GM15510 (cell line): ENCODE measurements around the gene NGDN.

Experiments
- POLR2A ChIP-seq: IDR thresholded peaks from 3 replicates; pipeline ENCODE4 v1.6.1; 2011; ENCODE audit warnings: borderline replicate concordance; ENCODE audit not compliant: insufficient read length; ENCODE audit errors: extremely low read depth

The NGDN gene

GRCh38 chr14:23452237-23452636 lies 17.3 kb upstream of the NGDN start:
- TF ChIP-seq POLR2A, result no peak

DNA sequence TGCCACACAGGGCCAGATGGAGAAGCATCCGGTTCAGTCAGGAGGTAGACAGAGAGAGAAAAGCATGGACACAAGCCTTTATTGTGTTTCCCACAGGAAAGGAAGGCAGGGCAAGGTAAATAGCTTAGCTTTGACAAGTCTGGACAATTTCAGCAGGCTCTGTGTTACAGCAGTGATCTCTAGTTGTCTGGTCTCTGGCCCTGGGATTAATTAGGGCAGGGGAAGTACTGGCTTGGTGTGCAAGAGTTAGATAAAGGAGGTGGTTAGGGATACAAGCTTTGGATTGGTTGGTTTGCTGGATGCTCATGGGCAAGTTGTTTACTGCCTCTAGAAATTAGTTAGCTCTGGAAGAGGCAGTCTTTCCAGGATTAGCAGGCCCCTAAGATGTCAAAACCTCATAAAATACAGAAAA lies 15.1 kb upstream of the NGDN start:
- TF ChIP-seq POLR2A, result no peak

GRCh38 chr14:23457587-23458445 lies 11.7 kb upstream of the NGDN start:
- TF ChIP-seq POLR2A, result no peak

- TF ChIP-seq POLR2A, result no peak
These were observed 8.5 kb upstream of the NGDN start for GRCh38 chr14:23460960-23461359.

DNA sequence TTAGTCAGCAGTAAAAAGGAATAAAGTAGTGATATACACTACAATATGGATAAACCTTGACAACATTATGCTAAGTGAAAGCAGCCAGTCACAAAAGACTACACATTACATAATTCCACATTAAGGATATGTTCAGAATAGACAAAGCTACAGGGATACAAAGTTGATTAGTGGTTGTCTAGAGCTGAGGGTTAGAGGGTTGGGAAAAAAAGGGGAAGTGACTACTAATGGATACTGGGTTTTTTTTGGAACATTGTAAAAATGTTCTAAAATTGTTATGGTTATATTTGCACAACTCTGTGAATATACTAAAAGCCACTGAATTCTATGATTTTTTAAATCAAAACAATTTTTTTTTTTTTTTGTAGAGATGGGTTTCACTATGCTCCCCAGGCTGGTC lies 4.8 kb upstream of the NGDN start:
- TF ChIP-seq POLR2A, result no peak

- TF ChIP-seq POLR2A, result no peak
These were observed 4.2 kb upstream of the NGDN start for GRCh38 chr14:23465261-23465660.

DNA sequence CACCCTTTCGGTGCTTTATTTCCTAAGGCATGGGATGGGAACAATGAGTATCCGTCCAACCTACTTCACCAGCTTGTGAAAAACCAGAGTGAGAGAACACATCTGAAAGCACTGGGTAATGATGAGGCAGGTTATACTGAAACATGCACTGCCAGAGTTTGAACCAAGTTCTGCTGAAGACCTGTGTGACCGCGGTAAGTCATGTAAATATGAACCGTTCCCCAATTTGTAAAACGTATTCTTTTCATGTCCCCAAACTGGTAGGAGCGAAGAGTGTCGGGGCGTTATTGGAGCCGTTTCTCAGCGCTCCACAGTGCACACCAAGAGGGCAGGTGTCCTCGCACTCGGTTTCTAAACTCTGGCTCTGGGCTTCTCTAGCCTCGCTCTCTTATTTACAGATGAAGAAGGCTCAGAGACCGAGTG lies 788 bp upstream of the NGDN start:
- TF ChIP-seq POLR2A, result no peak

DNA sequence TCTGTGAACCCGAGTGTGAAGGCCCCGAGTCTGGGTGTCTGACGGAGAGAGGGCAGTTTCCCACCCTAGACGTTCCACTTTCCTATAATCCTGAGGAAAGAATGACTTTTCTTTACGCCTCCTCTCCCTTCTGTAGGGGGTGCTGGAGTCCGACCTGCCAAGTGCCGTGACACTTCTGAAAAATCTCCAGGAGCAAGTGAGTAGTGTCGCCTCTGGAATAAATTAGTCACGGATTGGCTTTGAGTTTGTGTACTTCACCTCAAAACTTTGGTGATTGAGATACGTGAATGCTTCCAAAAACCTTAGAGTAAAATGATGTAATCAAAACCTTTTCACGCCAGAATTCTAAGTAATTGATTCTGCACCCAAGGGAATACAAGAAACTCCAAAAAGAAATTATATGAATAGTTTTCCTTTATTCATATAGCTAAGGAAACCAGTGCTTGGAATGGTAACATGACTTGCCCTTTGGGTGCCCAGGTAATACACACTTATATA lies 452 bp downstream of the NGDN start:
- no peak for TF ChIP-seq POLR2A

DNA sequence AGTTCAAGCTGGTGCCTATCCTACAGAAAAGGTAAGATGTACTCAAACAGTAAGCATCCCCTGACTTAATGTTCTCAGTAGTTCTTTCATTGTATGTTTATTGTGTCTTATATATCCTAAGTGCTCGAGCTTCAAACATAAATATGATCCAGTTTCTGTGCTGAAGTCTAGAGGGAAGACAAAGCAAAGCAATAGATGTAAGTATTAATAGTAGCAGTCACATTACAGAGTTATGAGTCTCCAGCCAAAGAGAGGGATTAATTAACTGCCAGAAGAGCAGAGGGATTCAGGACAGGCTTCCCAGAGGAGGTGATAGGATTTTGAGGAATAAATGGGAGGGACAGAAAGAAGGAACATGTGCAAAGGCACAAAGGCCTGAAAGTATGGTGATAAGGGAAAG lies 1.4 kb downstream of the NGDN start:
- no peak for TF ChIP-seq POLR2A

- TF ChIP-seq POLR2A, result no peak
These were observed 8.7 kb downstream of the NGDN start for GRCh38 chr14:23478109-23478759.

- no peak for TF ChIP-seq POLR2A
These were observed 12.0 kb downstream of the NGDN start for GRCh38 chr14:23481362-23481970.

DNA sequence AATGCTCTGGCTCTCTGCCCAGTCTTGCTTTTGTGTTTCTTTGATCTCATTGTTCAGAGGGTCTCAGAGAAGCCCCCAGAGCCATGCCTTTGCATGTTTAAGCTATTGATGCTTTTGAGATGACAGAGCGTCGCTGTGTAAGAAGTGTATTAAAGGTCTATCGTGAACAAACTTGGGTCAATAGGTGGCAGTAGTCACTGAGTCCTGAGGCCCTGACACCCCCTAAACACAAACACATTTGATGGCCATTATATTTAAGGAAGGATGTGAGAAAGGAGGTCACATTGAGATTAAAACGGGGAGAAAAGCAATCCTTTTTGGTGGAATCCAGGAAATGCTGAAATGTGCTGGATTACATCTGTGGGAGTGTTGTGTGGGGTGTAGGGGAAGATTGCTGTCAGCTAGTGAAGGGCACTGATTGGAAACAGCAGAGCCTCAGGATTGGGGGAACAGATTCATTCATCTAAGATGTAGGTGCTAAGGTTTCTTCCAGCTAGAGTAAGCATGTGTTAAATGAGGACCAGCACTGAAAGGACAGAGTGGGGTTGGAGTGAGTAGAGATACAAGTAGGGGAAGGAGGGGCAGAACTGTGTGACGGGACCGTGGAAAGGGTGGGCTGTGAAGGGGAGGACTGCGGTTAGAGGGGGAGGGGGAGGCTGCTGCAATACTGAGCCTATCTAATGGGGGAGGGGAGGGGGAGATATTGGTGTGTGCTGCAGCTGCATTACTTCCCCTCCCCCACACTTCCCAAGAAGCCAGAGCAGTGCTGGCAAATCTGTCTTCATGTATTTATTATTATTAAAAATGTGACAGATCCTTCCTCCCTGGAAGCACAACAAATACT lies 12.7 kb downstream of the NGDN start:
- TF ChIP-seq POLR2A, result no peak

DNA sequence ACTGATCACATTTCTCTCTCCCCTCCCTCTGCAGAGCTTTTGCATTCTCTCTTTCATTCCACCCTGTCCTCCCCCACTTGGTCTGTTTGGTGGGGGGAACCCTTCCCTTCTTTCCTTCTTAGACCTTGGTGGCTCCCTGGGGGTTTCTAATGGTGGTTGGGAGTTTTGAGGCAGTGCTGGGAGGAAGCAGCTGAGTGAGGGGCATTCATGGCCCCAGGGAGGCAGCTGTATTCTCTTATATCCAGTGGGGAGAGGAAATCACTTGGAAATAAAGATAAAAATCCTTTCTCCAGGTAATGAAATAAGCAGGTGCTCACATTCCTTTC lies 13.3 kb downstream of the NGDN start:
- no peak for TF ChIP-seq POLR2A

DNA sequence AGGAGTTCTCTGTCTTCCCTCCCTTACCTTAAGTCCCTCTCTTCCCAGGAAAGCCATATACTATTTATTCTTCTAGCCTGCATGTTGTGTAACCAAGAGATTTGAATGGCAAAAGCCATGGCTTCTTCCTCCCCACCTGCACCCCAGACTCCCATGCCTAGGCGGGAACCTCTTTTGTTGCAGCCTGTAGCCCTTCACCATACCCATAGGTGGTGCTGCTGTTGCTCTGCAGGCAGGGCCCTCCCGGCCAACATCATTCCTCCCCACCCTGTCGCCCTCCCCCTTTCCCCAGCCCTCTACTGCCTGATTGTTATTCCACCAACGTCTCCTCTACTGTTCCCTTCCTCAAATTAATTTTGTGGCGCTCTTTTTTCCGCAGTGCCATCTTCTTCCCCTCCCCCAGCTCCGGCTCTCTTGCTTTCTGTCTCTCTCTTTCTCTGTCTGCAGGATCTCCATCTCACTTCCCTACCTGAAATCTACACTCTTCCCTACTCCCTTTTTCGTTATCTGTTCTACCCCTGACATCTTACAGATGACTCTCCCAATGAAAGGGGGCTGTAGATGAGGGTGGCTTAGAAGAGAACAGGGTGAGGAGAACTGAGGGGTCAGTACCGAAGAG lies 13.8 kb downstream of the NGDN start:
- no peak for TF ChIP-seq POLR2A
